Testis (tissue), 3 donors: Measurements from ENCODE around the gene FUT9. TPM values are rescaled to one million over a fixed set of nuclear protein-coding genes. Genes with fewer than 3 reads are reported as not detected.

Source experiments
- DNase-seq: peaks from one replicate; pipeline ENCODE4 v3.0.0-alpha.2; 2019
- H3K27ac ChIP-seq, 2 donors: fragments of 200-600 bp; sonication (generic); one replicate each; pipeline ENCODE4 v1.5.1; 2019
- H3K27me3 ChIP-seq: fragments of 200-600 bp; sonication (generic); one replicate; pipeline ENCODE4 v1.5.1; 2019
- H3K36me3 ChIP-seq: fragments of 200-600 bp; sonication (generic); one replicate; pipeline ENCODE4 v1.5.1; 2017; ENCODE audit warnings: low read depth; ENCODE audit errors: missing control alignments
- H3K4me1 ChIP-seq: fragments of 200-600 bp; sonication (generic); one replicate; pipeline ENCODE4 v1.5.1; 2019
- H3K4me3 ChIP-seq, 2 donors: fragments of 200-600 bp; sonication (generic); one replicate each; pipeline ENCODE4 v1.5.1; 2017 to 2019
- H3K9me3 ChIP-seq: fragments of 200-600 bp; sonication (generic); one replicate; pipeline ENCODE4 v1.5.1; 2017
- POLR2A ChIP-seq: fragments of 450-650 bp; IDR thresholded peaks from one replicate; pipeline ENCODE4 v1.6.1; 2017; ENCODE audit warnings: antibody characterized with exemption, mild to moderate bottlenecking, moderate library complexity
- WGBS, 2 donors: methylation state at CpG; one replicate each; pipeline ENCODE4 v1.1.5; 2018; 5-methylcytosine and 5-hydroxymethylcytosine counted together
- intact Hi-C: fragments of 100-400 bp; cut with DNase I; formaldehyde crosslinking; loops from one replicate; pipeline ENCODE4 v1.15.1; 2023; ENCODE audit warnings: low total_unique reads
- polyA plus RNA-seq: library from polyadenylated mRNA; stranded (reverse); fragments of 350-450 nt; fragmentation: Illumina TruSeq; extraction: RNeasy Lipid Tissue Mini Kit (QIAGEN cat#74804); gene quantifications from one replicate; pipeline ENCODE4 v1.2.3, GENCODE V29; 2014; ENCODE audit warnings: low read depth, low replicate concordance; ENCODE audit not compliant: insufficient read depth
- total RNA-seq, 2 donors: library from RNA; depleted of rRNA; stranded (reverse); fragments of >200 nt; gene quantifications; one replicate each; pipeline ENCODE4 v1.2.3, GENCODE V29; 2016
- TF ChIP-seq, protein P1 (sequence below), 3 experiments: fragments of 450-650 bp in 2 of 3; fragments of 200-600 bp in 1 of 3; sonication (generic) in 1 of 3; IDR thresholded peaks; one replicate each; pipeline ENCODE4 v1.5.1; 2016 to 2019; ENCODE audit warnings: antibody characterized with exemption in 3 of 3, mild to moderate bottlenecking in 2 of 3, moderate library complexity in 1 of 3

The FUT9 gene
- total and polyA plus RNA-seq, 3 donors from 2014 or later = 0.12 to 0.24 TPM; not detected in 1

GRCh38 chr6:96073555-96073954 lies 57.8 kb downstream of the FUT9 start:
- TF ChIP-seq, protein P1, sequence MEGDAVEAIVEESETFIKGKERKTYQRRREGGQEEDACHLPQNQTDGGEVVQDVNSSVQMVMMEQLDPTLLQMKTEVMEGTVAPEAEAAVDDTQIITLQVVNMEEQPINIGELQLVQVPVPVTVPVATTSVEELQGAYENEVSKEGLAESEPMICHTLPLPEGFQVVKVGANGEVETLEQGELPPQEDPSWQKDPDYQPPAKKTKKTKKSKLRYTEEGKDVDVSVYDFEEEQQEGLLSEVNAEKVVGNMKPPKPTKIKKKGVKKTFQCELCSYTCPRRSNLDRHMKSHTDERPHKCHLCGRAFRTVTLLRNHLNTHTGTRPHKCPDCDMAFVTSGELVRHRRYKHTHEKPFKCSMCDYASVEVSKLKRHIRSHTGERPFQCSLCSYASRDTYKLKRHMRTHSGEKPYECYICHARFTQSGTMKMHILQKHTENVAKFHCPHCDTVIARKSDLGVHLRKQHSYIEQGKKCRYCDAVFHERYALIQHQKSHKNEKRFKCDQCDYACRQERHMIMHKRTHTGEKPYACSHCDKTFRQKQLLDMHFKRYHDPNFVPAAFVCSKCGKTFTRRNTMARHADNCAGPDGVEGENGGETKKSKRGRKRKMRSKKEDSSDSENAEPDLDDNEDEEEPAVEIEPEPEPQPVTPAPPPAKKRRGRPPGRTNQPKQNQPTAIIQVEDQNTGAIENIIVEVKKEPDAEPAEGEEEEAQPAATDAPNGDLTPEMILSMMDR (IDR thresholded peaks at IDR 0.05) = no peak
- TF ChIP-seq POLR2A = no peak
- Histone ChIP-seq H3K27me3 (no peaks in the 10 kb centered on the region), H3K4me1 (no peaks in the 10 kb centered on the region), H3K27ac (no peak overlapping the region), H3K36me3 (no peaks in the 10 kb centered on the region), H3K4me3 (no peak overlapping the region), H3K9me3 (no peaks in the 10 kb centered on the region)
- intact Hi-C loops = no loop called here
- no peak for DNase-seq
- WGBS, 2 donors = 94% methylated on average over 3 of the region's 3 CpGs

GRCh38 chr6:96074006-96074405 lies 58.2 kb downstream of the FUT9 start:
- TF ChIP-seq POLR2A = no peak
- TF ChIP-seq, protein P1 (IDR thresholded peaks at IDR 0.05) = no peak
- Histone ChIP-seq H3K9me3 (no peaks in the 10 kb centered on the region), H3K27ac (no peak overlapping the region), H3K36me3 (no peaks in the 10 kb centered on the region), H3K4me3 (no peak overlapping the region), H3K4me1 (no peaks in the 10 kb centered on the region), H3K27me3 (no peaks in the 10 kb centered on the region)
- no peak for DNase-seq
- intact Hi-C loops = no loop called here
- 74 to 77% methylated on average over 3 of the region's 3 CpGs for WGBS, 2 donors

DNA sequence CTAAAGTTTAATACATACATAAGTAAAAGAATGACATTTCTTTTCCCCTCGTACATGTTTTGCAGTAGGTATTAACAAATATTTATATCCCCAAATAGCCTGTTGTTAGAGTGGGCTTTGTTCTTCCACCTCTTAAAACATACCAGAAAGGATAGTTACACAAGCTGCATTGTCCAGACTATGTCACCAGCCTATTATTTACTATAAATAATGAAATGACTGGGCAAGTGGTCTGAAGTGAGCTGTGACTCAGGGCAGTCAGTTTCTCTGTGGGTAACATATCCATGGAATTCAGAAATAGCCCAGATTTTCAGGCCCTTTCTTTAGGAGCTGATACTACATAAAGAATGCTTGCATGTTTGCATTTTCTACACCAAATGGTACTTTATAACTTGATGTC lies 60.1 kb downstream of the FUT9 start:
- H3K9me3 ChIP-seq = no peaks in the 10 kb centered on the region
- no peak overlapping the region for H3K4me3 ChIP-seq
- no peaks in the 10 kb centered on the region for H3K4me1 ChIP-seq
- DNase-seq = no peak
- 75% methylated on average over 1 of the region's 1 CpG for WGBS, 2 donors
- intact Hi-C loops = no loop called here
- no peaks in the 10 kb centered on the region for H3K27me3 ChIP-seq
- TF ChIP-seq, protein P1 (IDR thresholded peaks at IDR 0.05) = no peak
- TF ChIP-seq POLR2A = no peak
- no peak overlapping the region for H3K27ac ChIP-seq
- no peaks in the 10 kb centered on the region for H3K36me3 ChIP-seq

DNA sequence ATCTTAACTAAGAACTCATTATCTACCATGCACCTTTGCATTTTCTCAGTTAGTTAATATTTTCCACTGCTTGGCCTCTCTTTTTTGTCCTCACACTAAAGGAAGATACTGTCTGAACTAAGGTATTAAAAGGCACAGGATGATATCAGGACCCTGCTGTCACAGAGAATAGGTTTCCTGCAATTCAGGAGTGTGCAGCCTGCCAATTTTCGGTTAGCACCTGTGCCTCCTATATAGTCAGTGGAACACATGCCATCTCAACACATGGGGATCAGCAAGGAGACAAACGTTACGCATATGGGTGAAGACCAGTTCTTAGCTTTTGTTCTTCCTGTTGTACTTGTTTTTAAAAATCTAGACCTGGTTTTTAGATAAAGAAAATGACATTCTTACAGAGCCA lies 71.0 kb downstream of the FUT9 start:
- WGBS, 2 donors = 88 to 90% methylated on average over 3 of the region's 3 CpGs
- no peak for DNase-seq
- Histone ChIP-seq H3K4me1 (no peaks in the 10 kb centered on the region), H3K4me3 (no peak overlapping the region), H3K36me3 (no peaks in the 10 kb centered on the region), H3K9me3 (no peaks in the 10 kb centered on the region), H3K27me3 (no peaks in the 10 kb centered on the region), H3K27ac (no peak overlapping the region)
- TF ChIP-seq, protein P1 (IDR thresholded peaks at IDR 0.05) = no peak
- no peak for TF ChIP-seq POLR2A
- intact Hi-C loops = no loop called here

DNA sequence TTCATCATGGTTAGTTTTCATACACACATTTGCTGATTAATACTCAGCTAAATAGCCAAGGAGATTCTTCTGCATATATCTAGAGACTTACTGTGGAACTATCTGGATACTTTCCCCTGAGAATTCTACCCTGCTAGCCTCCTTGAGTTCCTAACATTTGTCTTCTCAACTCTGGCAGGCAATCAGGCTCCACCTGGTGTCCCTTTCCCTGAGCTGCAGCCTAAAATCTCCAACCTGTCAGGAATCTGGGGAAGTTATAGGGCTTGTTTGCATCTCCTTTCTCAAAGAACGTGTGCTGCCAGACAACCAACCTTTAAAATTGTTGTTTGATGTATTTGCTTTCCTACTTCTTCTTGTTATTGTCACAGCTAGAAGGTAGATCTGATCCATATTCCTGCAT lies 73.4 kb downstream of the FUT9 start:
- no peak overlapping the region for H3K27ac ChIP-seq
- WGBS, 2 donors = 53 to 66% methylated on average over 1 of the region's 1 CpG
- H3K36me3 ChIP-seq = no peaks in the 10 kb centered on the region
- intact Hi-C loops = no loop called here
- no peaks in the 10 kb centered on the region for H3K4me1 ChIP-seq
- TF ChIP-seq POLR2A = no peak
- TF ChIP-seq, protein P1 (IDR thresholded peaks at IDR 0.05) = peak in 1 of 3 experiments; percentile 28
- no peak overlapping the region for H3K4me3 ChIP-seq
- no peaks in the 10 kb centered on the region for H3K9me3 ChIP-seq
- no peaks in the 10 kb centered on the region for H3K27me3 ChIP-seq
- DNase-seq = peak; percentile 33
